SIG-M5 (cell line): ENCODE measurements around the gene MRPL17.

ENCODE experiments used
- DNase-seq: peaks from one replicate; lab custom pipeline; 2025; lab: John Stamatoyannopoulos, UW

Gene MRPL17

DNA sequence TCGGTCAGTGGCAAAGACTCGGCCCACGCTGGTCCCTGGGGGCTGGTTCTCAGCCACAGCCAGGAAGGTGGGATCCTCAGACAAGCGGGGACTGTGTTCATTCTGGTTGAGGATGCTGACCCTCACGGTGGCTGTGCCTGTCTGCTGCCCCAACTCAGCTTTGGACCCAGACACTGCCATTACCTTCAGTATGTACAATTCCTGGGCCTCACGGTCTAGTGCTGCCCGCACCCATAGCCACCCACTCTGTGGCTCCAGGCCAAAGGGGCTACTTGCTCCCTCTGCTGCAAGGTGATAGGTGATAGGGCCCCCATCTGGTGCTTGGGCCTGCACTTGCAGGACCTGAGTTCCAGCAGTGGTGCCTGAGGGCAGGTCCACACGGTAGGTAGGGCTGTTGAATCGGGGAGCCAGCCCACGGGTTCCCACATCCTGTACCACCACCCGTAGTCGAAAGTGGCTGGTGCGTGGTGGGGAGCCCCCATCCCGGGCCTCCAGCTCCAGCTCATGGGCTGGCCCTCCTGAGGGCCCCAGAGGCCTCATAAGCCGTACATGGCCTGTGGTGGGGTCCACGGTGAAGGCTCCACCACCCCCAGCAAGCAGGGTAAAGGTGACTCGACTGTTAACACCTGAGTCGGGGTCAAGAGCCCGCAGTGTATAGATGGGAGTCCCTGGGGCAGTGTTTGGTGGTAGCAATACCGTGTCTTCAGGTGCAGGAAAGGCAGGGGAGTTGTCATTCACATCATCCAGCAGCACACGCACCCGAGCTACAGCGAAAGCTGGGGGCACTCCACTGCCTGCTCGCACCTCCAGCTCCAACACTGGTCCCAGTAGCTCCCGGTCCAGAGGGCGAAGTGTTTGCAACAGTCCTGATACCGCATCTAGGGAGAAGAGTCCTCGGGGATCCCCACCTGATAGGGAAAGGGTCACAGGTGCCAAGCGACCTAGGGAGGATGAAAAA lies 50.7 kb downstream of the MRPL17 start:
- no peak for DNase-seq

DNA sequence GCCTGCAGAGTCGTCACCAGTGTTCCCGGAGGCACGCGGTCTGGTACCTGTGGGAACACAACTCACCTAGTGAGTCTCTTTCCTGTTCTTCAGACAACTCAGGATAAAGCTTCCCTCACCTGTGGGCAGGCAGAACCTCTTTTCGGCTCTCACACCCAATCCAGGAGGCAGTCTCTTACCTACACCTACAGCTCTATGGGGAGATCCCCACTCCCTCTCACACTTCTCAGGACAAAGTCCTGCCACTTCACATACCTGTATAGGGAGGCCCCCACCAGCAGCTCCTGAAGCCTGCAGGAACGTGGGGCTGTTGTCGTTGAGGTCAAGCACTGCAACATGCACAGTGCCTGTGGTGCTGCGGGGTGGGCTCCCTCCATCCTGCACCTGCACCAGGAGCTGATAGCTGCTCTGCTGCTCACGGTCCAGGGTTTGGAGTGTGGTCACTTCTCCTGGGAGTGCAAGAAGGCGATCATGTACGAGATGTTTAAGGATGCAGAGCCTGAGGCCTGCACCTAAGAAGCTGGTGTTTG lies 51.7 kb downstream of the MRPL17 start:
- DNase-seq, result no peak

DNA sequence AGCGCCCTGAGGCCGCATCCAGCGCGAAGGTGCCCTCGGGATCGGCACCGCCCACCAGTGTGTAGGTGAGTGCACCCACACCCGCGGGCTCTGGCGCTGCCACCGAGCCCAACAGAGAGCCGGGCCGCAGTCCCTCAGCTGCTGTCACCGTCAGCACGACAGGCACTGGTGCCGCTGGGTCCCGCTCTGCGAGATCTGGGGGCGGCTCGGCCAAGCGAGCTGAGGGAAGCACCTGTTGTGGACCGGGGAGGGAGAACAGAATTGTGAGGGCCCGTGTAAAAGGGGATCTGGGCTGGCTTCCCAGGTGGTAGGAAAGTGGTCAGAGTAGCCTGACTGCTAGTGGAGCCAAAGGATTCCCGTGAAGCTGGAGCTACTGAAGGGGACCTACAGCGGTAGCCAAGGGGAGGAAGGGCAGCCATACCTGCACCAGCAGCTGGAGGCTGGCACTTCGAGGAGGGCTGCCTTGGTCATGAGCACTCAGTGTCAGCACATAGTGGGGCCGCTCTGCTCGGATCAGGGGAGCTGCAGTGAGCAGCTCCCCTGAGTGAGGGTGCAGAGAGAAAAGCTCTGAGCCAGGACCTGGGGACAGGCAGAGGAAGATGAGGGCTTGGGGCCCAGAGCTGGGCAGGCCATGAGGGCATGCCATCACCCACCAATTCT lies 52.4 kb downstream of the MRPL17 start:
- DNase-seq, result no peak
